ENCODE results near the gene USP34. TPM values are rescaled to one million over a fixed set of nuclear protein-coding genes. Genes with fewer than 3 reads are reported as not detected.
A peak's percentile ranks its signal among the peaks of the same experiment; 100 is the strongest.

Gene USP34
- total RNA-seq, 2 donors from 2014 or later = 105 to 120 TPM

DNA sequence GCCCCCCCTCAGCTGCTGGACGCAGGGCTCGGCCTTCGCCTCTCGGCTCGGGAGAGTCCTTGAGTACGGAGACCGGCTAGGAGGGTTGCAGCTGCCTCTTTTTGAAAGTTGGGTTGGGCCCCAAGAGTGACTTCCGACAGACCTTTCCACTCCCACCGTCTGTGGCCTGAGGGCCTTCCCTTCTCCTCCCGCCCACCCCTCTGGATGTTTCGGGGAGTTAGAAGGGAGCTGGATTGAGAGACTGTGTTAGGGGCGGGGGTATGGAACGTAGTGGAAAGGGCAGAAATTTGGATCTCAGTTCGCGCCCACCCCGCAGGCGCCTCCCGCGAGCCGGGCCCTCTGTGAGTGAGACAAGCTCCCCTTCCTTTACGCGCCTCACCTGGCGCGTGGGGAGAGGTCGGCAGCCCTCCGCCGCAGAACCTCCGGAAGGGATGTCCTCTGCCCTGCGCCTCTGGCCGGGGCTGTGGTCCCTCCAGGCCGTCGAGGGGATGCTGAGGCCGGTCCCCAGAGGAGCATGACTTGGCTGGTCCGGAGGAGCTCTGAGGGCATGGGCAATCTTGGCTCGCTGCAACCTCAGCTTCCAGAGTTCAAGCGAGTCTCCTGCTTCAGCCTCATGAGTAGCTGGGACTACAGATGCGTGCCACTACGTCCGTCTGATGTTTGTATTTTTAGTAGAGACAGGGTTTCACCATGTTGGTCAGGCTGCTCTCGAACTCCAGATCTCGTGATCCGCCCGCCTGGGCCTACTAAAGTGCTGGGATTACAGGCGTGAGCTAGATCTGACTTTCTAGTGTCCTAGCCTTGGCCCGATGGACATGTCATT lies 292.9 kb downstream of the USP34 start:
- Histone ChIP-seq H3K36me3 (ENCODE audit: control insufficient read depth, insufficient read depth, low read length) (peaks cover 38% of the 10 kb centered on the region), H3K4me3 (ENCODE audit: low read length) (peak overlapping the region; percentile 81), H3K9me3 (ENCODE audit: control insufficient read depth, low read length) (no peaks in the 10 kb centered on the region), H3K27ac (ENCODE audit: low read depth, low read length) (peak overlapping the region; percentile 82), H3K27me3 (ENCODE audit: control insufficient read depth, insufficient read depth, low read length, poor library complexity, severe bottlenecking) (no peaks in the 10 kb centered on the region), H3K9ac (ENCODE audit: extremely low read depth, low read length, poor library complexity, severe bottlenecking) (peak overlapping the region; percentile 85), H3K4me1 (ENCODE audit: control insufficient read depth, insufficient read depth, low read length) (peaks cover 22% of the 10 kb centered on the region)
- WGBS, 2 experiments (ENCODE audit: insufficient coverage in 1 of 2, insufficient read length in 1 of 2) = 49 to 80% methylated on average over 15 to 42 of the region's 45 CpGs
- Mint-ChIP-seq H3K9me3 (no peaks in the 10 kb centered on the region), H3K36me3 (ENCODE audit: low read depth) (peaks cover 35% of the 10 kb centered on the region), H3K4me1 (peaks cover 36% of the 10 kb centered on the region), H3K27ac (peak overlapping the region; percentile 94), H3K27me3 (ENCODE audit: insufficient read depth) (peaks cover 27% of the 10 kb centered on the region), H3K4me3 (peak overlapping the region; percentile 76)
- TF ChIP-seq CTCF (conservative IDR thresholded peaks at IDR 0.05) = no peak
- peak; percentile 78 for DNase-seq

DNA sequence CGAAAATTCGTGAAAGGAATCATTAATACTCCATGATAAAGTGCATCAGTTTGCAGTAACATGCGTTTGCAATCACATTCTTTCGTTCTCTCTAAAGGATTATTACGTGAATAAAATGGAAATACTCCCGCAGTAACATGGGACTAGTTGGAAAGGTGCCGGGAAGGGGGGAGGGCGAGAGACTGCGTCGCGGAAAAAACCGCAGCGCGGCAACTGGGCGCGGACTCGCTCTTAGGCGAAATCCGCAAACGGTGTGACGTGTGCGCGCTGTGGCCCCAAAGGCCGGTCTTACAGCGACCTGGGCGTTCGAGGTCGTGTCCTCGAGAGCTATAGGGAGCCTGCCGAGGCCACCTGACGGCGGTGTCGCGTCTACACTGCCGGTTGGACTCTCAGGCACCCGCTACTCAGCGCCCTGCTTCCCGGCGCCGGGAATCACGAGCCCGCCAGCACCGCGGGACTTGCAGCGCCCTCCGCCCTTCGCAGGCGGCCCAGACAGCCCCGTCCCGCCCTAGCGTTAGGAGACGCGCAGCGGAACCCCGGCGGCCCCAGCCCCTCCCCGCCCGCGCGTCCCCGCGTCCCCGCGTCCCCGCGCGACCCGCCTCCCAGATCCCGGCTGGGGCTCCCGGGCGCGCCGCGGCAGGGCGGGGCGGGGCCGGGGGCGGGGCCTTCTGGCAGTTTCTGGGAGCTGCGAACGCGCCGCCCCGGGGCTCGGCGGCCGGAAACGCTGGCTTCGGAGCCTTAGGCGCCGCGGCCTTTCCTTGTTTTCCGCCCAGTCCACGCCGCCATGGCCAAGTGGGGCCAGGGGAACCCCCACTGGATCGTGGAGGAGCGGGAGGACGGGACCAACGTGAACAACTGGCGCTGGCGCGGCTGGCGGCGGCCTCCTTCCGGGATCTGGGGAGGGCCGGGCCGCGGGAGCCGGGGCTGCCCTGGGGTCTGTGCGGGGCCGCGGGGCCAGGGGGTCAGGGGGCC lies 293.8 kb downstream of the USP34 start:
- Histone ChIP-seq H3K27me3 (ENCODE audit: control insufficient read depth, insufficient read depth, low read length, poor library complexity, severe bottlenecking) (no peaks in the 10 kb centered on the region), H3K36me3 (ENCODE audit: control insufficient read depth, insufficient read depth, low read length) (peaks cover 31% of the 10 kb centered on the region), H3K9ac (ENCODE audit: extremely low read depth, low read length, poor library complexity, severe bottlenecking) (peak overlapping the region; percentile 90), H3K4me3 (ENCODE audit: low read length) (peak overlapping the region; percentile 82), H3K9me3 (ENCODE audit: control insufficient read depth, low read length) (no peaks in the 10 kb centered on the region), H3K27ac (ENCODE audit: low read depth, low read length) (peak overlapping the region; percentile 82), H3K4me1 (ENCODE audit: control insufficient read depth, insufficient read depth, low read length) (peaks cover 22% of the 10 kb centered on the region)
- WGBS, 2 experiments (ENCODE audit: insufficient coverage in 1 of 2, insufficient read length in 1 of 2) = 1 to 4% methylated on average over 15 to 111 of the region's 111 CpGs
- Mint-ChIP-seq H3K4me1 (peaks cover 36% of the 10 kb centered on the region), H3K9me3 (no peaks in the 10 kb centered on the region), H3K27me3 (ENCODE audit: insufficient read depth) (peaks cover 33% of the 10 kb centered on the region), H3K27ac (peak overlapping the region; percentile 91), H3K36me3 (ENCODE audit: low read depth) (peaks cover 27% of the 10 kb centered on the region), H3K4me3 (peak overlapping the region; percentile 76)
- DNase-seq = peak; percentile 98
- TF ChIP-seq CTCF (conservative IDR thresholded peaks at IDR 0.05) = peak; percentile 38

- H3K4me3 ChIP-seq (ENCODE audit: low read length) = no peak overlapping the region
Observed at GRCh38 chr2:61175036-61175435, 295.9 kb downstream of the USP34 start.

More at GRCh38 chr2:61175036-61175435, 295.9 kb downstream of the USP34 start:
- no peak for TF ChIP-seq CTCF (conservative IDR thresholded peaks at IDR 0.05)
- peaks cover 27% of the 10 kb centered on the region for H3K4me1 Mint-ChIP-seq
- H3K27me3 Mint-ChIP-seq (ENCODE audit: insufficient read depth) = peaks cover 33% of the 10 kb centered on the region
- H3K9me3 ChIP-seq (ENCODE audit: control insufficient read depth, low read length) = no peaks in the 10 kb centered on the region
- no peaks in the 10 kb centered on the region for H3K27me3 ChIP-seq (ENCODE audit: control insufficient read depth, insufficient read depth, low read length, poor library complexity, severe bottlenecking)
- H3K27ac ChIP-seq (ENCODE audit: low read depth, low read length) = no peak overlapping the region
- H3K36me3 ChIP-seq (ENCODE audit: control insufficient read depth, insufficient read depth, low read length) = peaks cover 11% of the 10 kb centered on the region
- H3K4me1 ChIP-seq (ENCODE audit: control insufficient read depth, insufficient read depth, low read length) = peaks cover 17% of the 10 kb centered on the region
- WGBS, 2 experiments (ENCODE audit: insufficient coverage in 1 of 2, insufficient read length in 1 of 2) = 91 to 94% methylated on average over 8 of the region's 8 CpGs
- peaks cover 9% of the 10 kb centered on the region for H3K36me3 Mint-ChIP-seq (ENCODE audit: low read depth)
- H3K9me3 Mint-ChIP-seq = no peaks in the 10 kb centered on the region
- no peak overlapping the region for H3K4me3 Mint-ChIP-seq
- no peak overlapping the region for H3K27ac Mint-ChIP-seq
- no peak overlapping the region for H3K9ac ChIP-seq (ENCODE audit: extremely low read depth, low read length, poor library complexity, severe bottlenecking)
- DNase-seq = no peak

Measured in endodermal cell (in vitro differentiated cells).